Epithelial cell of prostate (primary cell): ENCODE data around the gene ADAT1.
A peak's percentile ranks its signal among the peaks of the same experiment; 100 is the strongest.

Experiments
- DNase-seq: peaks from one replicate; pipeline ENCODE4 v3.0.0-alpha.2; 2011; ENCODE audit warnings: low read depth, low spot score
- H3K27ac ChIP-seq: fragments of 450-650 bp; 2 replicates; pipeline ENCODE4 v1.5.1; 2017; ENCODE audit warnings: mild to moderate bottlenecking

The ADAT1 gene

DNA sequence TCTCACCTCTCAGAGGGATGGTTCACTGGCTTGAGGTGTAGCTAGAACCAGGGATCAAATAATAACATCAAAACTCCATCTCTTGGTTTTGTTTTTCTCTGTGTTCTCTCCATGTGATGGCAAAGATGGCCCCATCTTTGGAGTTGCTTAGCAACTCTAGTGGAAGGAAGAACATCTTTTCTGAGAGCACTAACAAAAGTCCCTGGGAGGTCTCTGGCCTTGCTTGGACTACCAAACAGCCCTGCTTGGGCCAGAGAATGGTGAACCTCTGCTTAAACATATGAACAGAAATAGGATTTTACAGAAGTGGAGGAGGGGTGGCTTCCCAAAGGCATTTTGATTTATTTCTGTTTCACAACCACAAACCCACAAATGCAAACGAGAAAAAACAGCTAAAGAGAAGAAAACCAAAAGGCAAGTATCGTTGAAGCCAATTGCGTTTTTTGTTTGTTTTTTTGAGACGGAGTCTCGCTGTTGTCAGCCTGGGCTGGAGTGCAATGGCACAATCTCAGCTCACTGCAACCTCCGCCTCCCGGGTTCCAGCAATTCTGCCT lies 43.7 kb downstream of the ADAT1 start:
- no peak overlapping the region for H3K27ac ChIP-seq
- no peak for DNase-seq

DNA sequence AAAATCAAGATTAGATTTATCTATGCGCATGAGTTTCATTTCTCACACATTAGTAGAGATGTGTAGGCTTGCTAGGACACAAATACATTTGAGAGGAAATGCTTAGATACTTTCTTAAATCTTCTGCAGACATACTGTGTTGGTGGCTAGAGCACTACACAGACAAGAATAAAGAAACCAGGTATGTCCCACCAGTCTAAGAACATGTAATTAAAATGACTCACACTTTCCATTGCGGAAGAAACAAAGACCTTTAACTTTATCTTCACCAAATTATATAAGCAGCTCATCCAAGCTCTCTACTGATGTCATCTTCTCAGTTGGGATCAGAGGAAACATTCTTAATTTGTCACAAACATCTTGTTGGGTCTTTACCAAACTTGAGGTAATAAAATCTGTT lies 44.4 kb downstream of the ADAT1 start:
- no peak overlapping the region for H3K27ac ChIP-seq
- no peak for DNase-seq

DNA sequence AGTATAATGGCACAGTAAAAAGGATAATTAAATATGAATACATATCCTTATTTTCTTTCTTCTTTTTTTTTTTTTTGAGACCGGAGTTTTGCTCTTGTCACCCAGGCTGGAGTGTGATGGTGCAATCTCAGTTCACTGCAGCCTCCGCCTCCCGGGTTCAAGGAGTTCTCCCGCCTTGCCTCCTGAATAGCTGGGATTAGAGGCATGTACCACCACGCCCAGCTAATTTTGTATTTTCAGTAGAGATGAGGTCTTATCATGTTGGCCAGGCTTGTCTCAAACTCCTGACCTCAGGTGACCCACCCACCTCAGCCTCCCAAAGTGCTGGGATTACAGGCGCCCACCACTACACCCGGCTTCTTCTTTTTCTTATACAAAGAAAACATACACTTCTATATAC lies 44.9 kb downstream of the ADAT1 start:
- DNase-seq: no peak
- H3K27ac ChIP-seq: no peak overlapping the region

DNA sequence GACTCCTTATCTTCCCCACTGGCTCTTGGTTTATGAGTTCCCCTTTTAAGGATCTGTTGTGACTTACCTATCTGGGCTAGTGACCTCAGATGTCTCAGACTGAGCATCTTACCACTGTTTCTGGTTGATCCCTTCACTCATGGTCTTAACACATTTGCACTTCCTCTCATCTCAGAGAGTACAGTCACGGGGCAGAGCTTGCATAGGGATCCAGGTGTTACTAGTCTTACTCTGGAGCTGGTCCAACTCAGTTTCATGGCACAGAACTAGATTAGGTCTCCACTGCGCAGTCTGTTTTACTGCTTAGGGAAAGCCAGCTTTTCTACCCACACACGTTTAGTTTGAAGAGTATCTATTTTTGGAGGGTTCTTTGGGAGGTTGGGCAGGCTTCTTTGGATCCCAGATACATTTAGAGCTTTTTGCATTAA lies 46.7 kb downstream of the ADAT1 start:
- H3K27ac ChIP-seq: no peak overlapping the region
- no peak for DNase-seq

DNA sequence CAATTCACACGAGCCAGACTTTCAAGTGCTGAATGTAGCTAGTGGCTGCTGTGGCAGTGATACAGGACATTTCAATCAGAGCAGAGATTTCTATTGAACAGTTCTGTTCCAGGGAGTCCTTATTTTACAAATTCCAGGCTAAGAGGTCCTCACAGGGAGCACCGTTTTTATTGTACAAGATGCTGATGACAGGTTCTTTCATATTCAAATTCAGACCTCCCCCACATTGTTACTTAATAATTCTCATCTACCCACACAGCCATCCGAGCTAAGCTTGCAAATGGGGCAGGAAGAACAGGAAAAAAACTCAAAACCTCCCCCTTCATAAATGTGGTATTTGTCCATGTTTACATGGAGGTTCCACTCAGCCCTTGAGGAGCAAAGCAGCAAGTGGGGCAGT lies 47.1 kb downstream of the ADAT1 start:
- H3K27ac ChIP-seq: no peak overlapping the region

DNA sequence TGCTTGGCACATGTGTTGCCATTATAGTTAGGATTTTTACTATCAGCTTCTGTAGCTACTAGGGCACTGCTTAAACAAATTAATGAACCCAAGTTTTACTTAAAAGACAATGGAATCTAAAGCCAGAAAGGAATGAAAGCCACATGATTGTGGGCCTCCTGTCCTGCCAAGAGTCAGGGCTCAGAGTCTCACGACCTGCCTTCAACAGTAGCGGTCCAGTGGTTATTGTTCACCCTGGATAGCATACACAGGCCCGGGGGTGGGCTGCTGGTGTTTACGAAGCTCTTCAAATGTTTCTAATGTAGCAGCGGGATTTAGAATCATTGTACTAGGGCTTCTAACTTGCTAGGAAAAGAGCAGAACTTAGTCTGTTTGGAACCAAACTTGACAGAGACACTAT lies 49.1 kb downstream of the ADAT1 start:
- DNase-seq: no peak
- H3K27ac ChIP-seq: no peak overlapping the region

More for the DNA sequence above, 47.1 kb downstream of the ADAT1 start:
- DNase-seq: no peak

DNA sequence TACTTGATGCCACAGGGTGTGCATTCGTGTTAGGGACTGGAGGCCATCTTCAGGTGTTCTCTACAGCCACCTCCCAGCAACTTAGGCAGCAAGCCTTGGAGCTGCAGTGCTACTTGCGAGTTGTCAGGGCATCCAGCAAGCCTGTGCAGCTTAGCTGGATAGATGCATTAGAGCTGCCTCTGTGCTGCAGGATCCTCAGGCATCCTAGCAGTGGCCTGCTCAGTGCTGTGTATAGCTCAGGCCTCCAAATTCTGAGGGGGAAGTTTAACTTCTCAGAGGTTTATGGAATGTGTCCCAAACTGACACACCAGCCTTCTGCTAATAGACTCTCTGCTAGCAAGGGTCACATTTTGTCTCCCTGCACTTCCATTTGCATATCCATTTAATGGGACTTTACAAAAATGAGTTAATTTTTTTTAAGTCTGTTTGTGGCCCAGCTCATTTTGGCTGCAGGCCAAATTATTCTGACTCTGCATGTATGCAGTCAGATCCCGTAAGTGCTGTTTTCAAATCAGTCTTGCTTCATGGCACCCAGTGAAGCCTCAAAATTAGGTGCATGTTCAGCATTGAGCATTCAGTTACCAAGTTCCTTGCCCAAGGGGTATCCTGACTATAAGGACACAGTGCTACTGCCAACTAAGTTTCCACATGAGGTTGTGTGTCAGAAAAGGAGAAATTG lies 50.1 kb downstream of the ADAT1 start:
- no peak overlapping the region for H3K27ac ChIP-seq

DNA sequence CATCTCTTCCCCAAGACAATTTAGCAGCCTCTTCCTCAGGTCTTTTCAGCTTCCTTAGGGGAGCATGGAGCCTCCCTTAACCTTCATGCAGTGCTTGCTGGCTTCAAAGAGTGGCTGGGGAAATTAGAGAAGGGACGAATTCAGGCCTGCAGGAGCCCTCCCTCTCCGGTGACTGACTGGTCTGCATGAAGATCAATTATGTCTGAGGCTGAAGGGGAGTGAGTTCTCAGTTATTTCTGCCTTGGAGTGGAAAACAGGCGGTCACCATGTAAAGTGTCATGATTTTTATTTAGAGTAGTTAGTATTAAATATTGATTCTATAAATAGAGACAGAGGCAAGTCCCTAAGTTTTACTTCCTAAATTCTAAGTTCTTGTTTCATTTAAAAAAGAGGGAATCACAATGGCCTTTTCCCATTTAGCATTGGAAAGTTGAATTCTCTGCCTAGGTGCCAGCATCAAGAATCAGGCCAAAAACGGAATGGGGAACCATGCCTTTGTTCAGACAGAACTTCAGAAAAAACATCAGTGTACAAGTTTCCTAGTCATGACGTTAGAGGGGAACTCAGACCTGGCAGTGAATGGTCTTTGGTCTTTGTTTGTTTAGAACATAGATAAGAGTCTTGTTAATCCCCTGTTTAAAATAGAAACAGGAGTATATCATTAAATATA lies 52.5 kb downstream of the ADAT1 start:
- H3K27ac ChIP-seq: no peak overlapping the region
- no peak for DNase-seq

More for the DNA sequence above, 50.1 kb downstream of the ADAT1 start:
- DNase-seq: no peak

DNA sequence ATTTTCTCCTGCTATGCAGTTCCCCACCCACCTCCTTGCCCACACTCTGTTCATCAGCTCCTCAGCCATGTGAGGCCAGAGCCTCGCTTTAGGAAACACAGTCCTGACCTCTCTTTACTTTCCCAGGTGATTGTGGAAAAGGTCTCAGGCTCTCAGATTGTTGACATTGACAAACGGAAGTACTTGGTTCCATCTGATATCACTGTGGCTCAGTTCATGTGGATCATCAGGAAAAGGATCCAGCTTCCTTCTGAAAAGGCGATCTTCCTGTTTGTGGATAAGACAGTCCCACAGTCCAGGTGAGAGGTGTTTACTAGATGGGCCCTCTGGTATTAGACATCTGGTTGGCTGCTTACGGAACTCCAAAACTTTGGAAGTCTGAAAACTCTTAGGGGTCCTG lies 55.2 kb downstream of the ADAT1 start:
- no peak overlapping the region for H3K27ac ChIP-seq
- DNase-seq: no peak

DNA sequence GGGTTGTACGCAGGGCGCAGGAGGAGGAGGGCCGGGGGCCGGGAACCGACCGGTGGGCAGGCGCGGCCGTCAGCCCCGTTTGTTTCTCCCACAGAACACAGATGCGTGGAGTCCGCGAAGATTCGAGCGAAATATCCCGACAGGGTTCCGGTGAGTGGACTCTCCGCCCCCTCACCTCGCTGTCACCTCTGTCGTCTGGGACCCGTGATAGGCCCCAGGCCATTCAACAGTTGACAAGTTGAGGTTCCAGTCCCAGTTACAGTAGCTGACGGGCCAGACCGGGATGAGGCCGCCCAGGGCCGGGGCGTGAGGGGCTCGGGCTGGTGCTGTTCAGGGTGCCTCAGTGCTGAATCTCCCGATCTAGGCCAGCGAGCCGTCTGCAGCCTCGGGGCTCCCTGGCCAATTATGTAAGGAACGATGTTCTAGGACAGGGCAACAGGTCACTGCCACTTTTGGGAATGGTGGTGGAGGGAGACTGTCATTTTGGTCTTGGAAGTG lies 56.3 kb downstream of the ADAT1 start:
- no peak for DNase-seq
- peak overlapping the region; percentile 59 for H3K27ac ChIP-seq

DNA sequence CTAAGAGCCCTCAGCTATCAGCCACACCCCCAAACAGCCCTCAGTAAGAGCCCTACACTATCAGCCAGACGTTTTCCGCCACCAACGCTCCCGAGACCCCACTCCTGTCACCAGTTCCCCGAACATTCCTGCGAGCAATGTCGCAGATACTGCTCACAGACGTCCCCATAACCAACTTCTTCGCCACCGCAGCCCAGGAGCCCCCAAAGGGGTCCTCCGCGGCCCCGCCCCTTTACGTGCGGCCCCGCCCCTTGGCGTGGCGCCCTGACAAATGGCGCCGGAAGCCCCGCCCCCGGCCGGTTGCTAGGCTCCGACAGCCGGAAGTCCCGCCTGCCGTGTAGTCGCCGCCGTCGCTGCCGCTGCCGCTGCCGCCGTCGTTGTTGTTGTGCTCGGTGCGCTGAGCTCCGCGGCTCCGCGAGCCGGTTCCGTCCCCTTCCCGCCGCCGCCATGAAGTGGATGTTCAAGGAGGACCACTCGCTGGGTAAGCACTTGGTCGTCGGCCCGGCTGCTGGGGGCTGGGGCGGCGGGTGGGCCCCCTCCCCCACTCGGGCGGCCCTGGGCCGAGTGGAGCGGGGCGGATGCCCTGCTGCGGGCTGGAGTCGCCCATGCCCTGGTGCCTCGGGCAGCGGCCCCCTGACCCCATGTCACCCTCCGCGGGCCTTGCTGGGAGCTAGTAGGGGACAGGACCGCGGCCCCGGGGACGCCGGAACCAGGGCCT lies 56.9 kb downstream of the ADAT1 start, which contains the start of gene GABARAPL2:
Gene GABARAPL2 (plus strand): TSS at position 340 of the 718 bp plus-strand sequence. CDS start 108 bp downstream, at position 448.
- peak within 1 kb of the TSS; percentile 59 for H3K27ac ChIP-seq
- DNase-seq: no peak

DNA sequence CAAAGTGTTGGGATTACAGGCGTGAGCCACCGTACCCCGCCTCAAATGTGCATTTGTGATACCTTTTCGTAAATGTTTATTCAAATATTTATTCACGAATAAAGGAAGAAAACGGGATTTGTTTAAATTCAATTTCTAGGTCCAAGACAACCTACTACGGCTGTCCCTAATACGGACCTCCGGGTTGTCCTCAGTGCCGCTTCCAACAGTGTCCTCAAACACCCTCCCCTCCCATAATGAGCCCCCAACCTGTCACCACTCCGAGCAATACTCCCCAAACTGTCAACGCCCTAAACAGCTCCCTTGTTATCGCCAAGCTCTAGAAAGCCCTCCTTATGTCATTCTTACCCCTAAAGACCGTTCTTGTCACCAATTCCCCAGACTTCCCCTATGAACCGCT lies 57.4 kb downstream of the ADAT1 start:
- H3K27ac ChIP-seq: peak overlapping the region; percentile 59

DNA sequence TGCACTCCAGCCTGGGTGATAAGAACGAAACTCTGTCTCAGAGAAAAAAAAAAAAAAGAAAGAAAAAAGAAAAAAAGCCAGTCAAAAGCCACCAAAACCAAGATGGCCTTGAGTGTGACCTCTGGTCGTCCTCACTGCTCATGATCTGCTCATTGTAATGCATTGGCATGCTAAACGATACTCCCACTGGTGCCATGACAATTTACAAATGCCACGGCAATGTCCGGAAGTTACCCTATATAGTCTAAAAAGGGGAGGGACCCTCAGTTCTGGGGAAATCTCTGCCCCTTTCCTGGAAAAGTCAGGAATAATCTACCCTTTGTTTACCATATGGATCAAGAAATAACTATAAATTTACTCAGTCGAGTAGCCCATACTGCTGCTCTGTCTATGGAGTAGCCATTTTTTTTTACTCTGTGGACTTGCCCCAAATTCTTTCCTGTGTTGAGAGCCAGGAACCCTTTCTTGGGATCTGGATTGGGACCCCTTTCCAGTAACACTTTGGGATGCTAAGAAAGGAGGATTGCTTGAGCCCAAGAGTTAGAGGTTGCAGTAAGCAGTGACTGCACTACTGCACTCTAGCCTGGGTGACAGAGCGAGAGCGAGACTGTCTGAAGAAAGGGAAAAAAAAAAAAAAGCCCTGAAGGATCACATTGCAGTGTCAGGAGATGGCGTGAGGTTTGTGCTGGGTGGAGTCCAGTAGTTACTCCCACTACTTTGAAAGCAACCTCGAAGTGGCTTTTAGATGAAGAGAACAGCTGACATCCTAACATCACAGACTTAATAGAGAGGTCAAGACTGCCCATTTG lies 63.3 kb downstream of the ADAT1 start:
- no peak for DNase-seq
- H3K27ac ChIP-seq: peak overlapping the region; percentile 35

More for the DNA sequence above, 57.4 kb downstream of the ADAT1 start:
- DNase-seq: no peak

DNA sequence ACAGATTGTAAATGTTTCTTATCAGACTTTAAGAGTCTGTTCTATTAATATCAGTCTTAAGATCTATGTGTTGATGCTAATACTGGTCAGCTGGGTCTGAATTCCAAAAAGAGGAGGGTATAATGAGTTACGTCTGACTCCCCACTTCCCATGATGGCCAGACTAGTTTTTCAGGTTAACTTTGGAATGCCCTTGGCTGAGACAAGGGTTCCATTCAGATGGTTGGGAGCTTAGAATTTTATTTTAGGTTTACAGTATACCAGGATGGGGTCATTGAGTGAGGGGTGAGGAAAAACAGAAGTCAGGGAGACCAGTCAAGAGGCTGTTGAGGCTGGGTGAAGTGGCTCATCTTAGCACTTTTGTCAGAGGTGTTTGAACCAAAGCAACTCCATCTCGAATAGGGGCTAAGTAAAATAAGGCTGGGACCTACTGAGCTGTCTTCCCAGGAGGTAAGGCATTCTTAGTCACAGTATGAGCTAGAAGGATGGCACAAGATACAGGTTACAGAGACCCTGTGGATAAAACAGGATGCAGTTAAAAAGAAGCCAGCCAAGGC lies 64.2 kb downstream of the ADAT1 start:
- H3K27ac ChIP-seq: peak overlapping the region; percentile 35
- DNase-seq: no peak

DNA sequence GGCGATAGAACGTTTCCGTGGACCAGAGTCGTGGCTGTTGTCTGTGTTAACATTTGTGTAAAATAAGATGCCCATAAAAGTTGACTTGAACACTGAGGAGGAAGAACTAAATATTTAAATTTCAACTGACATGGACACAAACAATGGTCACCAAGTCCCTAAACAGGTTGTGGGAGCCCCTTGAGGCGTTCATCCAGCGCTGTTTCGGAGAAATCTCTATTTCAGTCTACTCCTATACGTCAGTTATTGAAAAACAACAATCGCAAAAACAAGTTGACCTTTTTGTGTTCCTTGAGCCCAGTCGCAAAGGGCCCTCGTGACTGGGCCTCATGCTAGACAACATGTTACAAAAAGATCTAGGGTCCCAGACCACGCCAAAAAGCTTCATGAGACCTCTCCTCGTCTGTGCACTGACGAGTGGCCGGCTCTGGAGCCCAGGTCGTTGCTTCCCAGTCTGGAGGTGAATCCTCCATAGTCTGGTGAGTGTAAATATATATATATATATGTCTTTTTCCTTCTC lies 66.6 kb downstream of the ADAT1 start:
- DNase-seq: no peak
- H3K27ac ChIP-seq: peak overlapping the region; percentile 63

DNA sequence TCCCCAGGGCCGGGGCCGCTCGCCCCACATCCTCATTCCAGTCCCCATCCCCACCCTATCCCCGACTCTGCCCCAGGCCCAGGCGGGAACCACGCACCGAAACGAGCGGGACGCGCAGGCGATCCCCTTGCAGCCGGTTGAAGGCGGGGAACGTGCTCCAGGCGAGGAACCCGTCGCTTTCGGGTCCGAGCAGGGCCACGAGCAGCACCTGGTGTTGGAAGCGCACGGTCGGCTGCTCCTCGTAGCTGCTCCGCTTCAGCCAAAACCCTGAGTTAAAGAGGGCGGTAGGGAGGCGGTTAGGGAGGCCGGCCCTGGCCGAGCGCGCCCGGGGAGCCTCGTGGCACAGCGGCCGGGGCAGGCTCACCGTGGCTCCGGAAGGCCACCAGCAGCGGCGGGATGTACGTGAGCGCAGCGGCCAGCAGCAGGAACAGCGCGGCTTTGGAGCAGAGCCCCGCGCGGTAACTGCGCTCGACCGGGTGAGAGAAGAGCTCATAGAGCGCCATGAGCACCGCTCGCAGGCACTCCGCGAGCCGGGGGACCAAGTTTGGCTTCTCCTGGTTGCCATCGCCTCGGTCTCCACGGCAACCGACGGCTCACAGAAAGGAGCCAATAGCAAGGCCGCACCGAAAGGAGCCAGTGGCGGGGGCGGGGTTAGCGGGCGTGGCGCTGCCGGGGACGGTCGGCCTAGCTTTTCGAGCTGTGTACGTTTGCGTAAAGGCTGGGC lies 67.2 kb downstream of the ADAT1 start, which contains the start of gene TMEM231:
Gene TMEM231 (minus strand): TSS at position 546 of the 724 bp plus-strand sequence. CDS start 43 bp downstream, at position 503.
- peak within 1 kb of the TSS; percentile 63 for H3K27ac ChIP-seq

DNA sequence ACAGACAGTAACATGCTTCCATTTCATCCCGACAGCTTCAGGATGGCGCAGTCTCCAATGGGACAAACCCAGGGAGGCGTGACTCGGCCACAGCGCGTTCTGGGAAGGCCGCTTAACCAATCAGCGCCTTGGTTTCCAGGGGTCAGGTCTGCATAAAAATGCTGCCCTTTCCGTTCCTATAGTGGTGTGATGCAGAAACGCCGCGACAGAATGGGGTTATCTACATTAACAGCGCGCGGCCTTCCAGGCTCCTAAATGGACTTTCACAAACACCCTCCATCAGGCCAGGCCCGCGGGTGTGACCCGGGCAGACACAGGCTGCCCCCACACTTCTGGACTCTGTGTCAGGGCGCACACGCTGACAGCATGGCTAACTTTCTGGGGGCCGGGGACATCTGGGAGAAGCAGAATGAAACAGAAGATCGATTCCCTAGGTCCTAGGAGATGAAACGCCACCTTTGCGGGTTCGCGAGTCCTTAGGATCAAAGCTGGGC lies 67.8 kb downstream of the ADAT1 start:
- DNase-seq: no peak
- peak overlapping the region; percentile 63 for H3K27ac ChIP-seq

More for the DNA sequence above, 67.2 kb downstream of the ADAT1 start, which contains the start of gene TMEM231:
- DNase-seq: peak; percentile 54

DNA sequence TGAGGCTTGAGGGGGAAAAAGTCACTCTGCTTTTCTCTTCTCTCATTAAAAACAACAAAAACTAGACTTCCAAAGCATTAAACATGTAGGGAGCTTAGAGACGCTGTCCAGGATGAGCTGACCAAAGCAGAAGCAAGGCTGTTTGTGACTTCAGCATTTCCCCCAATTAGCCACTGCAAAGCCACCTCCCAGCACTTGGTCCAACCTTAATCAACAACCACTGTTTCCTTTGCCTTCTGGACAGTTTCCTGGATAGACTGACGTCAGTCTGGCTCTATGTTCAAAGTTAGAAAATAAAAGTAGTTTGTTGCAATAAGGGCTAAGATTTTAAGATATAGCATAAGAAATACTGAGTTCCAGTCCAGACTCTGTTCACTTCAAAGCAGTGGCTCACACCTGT lies 70.1 kb downstream of the ADAT1 start:
- H3K27ac ChIP-seq: no peak overlapping the region

More for the DNA sequence above, 70.1 kb downstream of the ADAT1 start:
- DNase-seq: no peak
